ENCODE data around the gene PPIE.
A peak's percentile ranks its signal among the peaks of the same experiment; 100 is the strongest.

The PPIE gene

DNA sequence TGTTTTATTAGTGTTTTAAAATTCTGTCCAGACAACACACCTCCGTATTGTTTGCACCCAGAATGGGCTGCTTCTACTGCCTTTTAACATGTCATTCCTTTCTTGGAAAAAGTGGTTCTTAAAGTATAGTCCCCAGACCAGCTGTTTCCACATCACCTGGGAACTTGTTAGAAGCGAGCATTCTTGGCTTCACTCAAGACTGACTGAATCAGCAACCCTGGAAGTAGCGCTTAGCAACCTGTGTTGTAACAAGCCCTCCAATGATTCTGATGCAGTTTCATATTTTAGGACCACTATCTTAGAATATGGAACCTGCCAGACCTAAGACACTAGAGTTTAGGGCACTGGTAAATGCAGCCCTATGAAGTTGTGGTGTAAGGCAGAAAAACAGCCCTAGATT is 6.0 kb upstream of the PPIE start:
- Mint-ChIP-seq H3K27ac (no peak overlapping the region), H3K27me3 (ENCODE audit: low read depth) (peaks cover 27% of the 10 kb centered on the region), H3K4me3 (no peak overlapping the region), H3K4me1 (ENCODE audit: low read depth) (peaks cover 25% of the 10 kb centered on the region), H3K9me3 (peaks cover 9% of the 10 kb centered on the region), H3K36me3 (ENCODE audit: low read depth) (peaks cover 5% of the 10 kb centered on the region)

GRCh38 chr1:39733161-39733560 is 5.5 kb upstream of the PPIE start:
- Mint-ChIP-seq H3K27me3 (ENCODE audit: low read depth) (peaks cover 23% of the 10 kb centered on the region), H3K9me3 (peaks cover 9% of the 10 kb centered on the region), H3K27ac (no peak overlapping the region), H3K4me1 (ENCODE audit: low read depth) (peaks cover 26% of the 10 kb centered on the region), H3K36me3 (ENCODE audit: low read depth) (peaks cover 5% of the 10 kb centered on the region), H3K4me3 (no peak overlapping the region)

DNA sequence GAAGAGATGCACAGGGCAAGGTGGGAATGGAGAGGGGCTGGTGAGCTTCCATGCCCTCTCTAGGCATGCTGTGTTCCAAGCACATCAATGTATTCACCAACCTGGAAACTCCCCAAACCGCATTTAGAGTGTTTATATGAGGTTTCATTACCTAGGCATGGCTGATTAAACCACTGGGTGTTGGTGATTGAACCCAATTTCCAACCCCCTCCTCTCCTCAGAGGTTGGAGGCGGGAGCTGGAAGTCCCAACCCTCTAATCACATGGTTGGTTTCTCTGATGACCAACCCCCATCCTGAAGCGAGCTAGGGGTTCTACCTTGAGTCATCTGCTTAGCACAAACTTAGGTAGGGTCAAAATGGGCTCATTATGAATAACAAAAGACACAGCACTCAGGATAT is 3.0 kb upstream of the PPIE start:
- peaks cover 36% of the 10 kb centered on the region for H3K4me1 Mint-ChIP-seq (ENCODE audit: low read depth)

DNA sequence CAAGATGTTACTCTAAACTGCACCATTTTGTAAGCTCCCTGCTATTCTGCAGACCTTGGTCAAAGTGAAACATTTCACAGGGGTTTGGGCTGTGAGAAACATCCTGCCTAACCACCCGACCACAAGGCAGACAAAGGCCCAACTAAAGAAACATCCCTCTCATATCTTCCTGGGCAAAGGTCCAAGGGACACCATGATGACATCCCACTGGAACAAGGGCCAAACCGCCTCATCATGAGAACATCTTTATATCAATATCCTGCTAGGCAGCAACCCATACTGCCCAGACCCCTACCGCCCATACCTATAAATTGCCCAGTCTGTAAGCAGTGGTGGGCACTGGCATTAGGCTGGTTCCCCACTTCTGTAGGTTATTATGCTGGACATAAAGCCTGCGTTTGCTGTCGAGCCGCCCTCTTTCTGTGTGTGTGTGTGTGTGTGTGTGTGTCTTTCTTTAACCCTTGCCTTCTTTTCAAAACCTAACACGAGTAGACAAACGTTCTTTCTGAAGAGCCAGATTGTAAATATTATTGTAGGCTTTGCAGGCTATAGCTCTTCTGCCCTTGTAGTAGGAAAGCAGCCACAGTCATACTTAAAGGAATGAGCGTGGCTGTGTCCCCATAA is 1.0 kb upstream of the PPIE start:
- H3K27me3 Mint-ChIP-seq (ENCODE audit: low read depth) = peaks cover 4% of the 10 kb centered on the region
- peaks cover 9% of the 10 kb centered on the region for H3K9me3 Mint-ChIP-seq
- peak overlapping the region; percentile 70 for H3K27ac Mint-ChIP-seq
- H3K36me3 Mint-ChIP-seq (ENCODE audit: low read depth) = peaks cover 29% of the 10 kb centered on the region
- peak overlapping the region; percentile 62 for H3K4me3 Mint-ChIP-seq
- H3K4me1 Mint-ChIP-seq (ENCODE audit: low read depth) = peaks cover 39% of the 10 kb centered on the region

More for the DNA sequence above, 3.0 kb upstream of the PPIE start:
- Mint-ChIP-seq H3K9me3 (peaks cover 9% of the 10 kb centered on the region), H3K4me3 (no peak overlapping the region), H3K36me3 (ENCODE audit: low read depth) (peaks cover 15% of the 10 kb centered on the region), H3K27ac (no peak overlapping the region), H3K27me3 (ENCODE audit: low read depth) (peaks cover 5% of the 10 kb centered on the region)

- no peaks in the 10 kb centered on the region for H3K9me3 Mint-ChIP-seq
- H3K27ac Mint-ChIP-seq = no peak overlapping the region
- peaks cover 9% of the 10 kb centered on the region for H3K4me1 Mint-ChIP-seq (ENCODE audit: low read depth)
- H3K4me3 Mint-ChIP-seq = no peak overlapping the region
- no peaks in the 10 kb centered on the region for H3K27me3 Mint-ChIP-seq (ENCODE audit: low read depth)
- peaks cover 55% of the 10 kb centered on the region for H3K36me3 Mint-ChIP-seq (ENCODE audit: low read depth)
Measured at GRCh38 chr1:39745016-39745670, 6.5 kb downstream of the PPIE start.

DNA sequence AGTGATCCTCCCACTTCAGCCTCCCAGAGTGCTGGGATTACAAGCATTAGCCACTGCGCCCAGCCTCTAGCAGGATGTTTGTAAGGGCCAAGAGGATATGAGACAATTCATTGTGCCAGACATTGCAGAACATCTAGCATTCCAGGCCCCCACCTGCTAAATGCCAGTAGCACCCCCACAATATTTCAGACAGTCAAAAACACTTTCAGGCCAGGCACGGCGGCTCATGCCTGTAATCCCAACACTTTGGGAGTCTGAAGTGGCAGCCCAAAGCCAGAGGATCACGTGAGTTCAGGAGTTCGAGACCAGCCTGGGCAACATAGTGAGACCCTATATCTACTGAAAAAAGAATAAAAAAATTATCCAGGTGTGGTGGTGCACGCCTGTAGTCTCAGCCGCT is 12.9 kb downstream of the PPIE start:
- peaks cover 45% of the 10 kb centered on the region for H3K36me3 Mint-ChIP-seq (ENCODE audit: low read depth)
- no peak overlapping the region for H3K4me3 Mint-ChIP-seq
- no peaks in the 10 kb centered on the region for H3K9me3 Mint-ChIP-seq
- no peak overlapping the region for H3K27ac Mint-ChIP-seq
- H3K27me3 Mint-ChIP-seq (ENCODE audit: low read depth) = no peaks in the 10 kb centered on the region
- H3K4me1 Mint-ChIP-seq (ENCODE audit: low read depth) = no peaks in the 10 kb centered on the region

GRCh38 chr1:39752703-39753102 is 14.0 kb downstream of the PPIE start:
- Mint-ChIP-seq H3K27ac (no peak overlapping the region), H3K4me3 (no peak overlapping the region), H3K4me1 (ENCODE audit: low read depth) (no peaks in the 10 kb centered on the region), H3K27me3 (ENCODE audit: low read depth) (no peaks in the 10 kb centered on the region), H3K36me3 (ENCODE audit: low read depth) (peaks cover 39% of the 10 kb centered on the region), H3K9me3 (no peaks in the 10 kb centered on the region)

DNA sequence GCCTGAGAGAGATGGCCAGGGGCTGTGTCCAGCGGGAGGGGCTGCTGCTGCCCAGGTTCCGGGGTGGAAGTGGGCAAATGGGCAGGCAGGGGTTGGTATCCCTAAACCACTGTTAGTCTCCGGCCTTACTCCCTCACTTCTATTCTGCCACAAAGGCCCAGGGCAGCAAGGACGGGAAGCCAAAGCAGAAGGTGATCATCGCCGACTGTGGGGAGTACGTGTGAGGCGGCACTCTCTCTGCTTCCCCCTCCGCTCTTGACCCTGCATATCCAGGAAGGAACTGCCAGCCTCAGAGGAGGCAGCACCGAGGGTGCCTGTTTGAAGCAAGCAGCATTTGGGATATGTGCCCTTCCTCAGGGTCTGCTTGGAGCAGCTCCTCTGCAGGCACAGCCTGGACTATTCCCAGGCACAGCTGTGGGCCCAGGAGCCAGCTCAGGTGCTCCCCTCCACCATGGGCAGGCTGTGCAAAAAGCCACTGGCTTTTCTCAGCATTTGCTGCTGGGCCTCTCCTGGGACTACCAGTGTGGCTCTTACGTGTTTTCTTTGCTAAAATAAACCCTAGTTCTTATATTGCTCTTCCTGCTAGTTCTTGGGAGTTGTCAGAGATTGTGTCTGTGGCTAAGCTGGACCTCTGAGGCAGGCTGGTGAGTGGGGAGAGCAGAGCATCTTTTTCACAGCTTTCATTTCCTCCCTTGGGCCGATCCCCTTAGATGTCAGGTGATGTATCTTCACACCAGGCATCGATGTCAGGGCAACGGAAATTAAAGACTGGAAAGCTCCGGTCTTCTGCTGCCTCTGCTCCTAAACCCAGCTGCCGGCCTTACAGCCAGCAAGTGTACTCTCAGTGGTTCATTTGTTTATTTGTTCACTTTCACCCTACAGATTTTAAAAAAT is 14.7 kb downstream of the PPIE start:
- H3K4me1 Mint-ChIP-seq (ENCODE audit: low read depth) = no peaks in the 10 kb centered on the region
- H3K36me3 Mint-ChIP-seq (ENCODE audit: low read depth) = peaks cover 37% of the 10 kb centered on the region
- no peaks in the 10 kb centered on the region for H3K9me3 Mint-ChIP-seq
- no peak overlapping the region for H3K4me3 Mint-ChIP-seq
- H3K27ac Mint-ChIP-seq = no peak overlapping the region
- no peaks in the 10 kb centered on the region for H3K27me3 Mint-ChIP-seq (ENCODE audit: low read depth)

DNA sequence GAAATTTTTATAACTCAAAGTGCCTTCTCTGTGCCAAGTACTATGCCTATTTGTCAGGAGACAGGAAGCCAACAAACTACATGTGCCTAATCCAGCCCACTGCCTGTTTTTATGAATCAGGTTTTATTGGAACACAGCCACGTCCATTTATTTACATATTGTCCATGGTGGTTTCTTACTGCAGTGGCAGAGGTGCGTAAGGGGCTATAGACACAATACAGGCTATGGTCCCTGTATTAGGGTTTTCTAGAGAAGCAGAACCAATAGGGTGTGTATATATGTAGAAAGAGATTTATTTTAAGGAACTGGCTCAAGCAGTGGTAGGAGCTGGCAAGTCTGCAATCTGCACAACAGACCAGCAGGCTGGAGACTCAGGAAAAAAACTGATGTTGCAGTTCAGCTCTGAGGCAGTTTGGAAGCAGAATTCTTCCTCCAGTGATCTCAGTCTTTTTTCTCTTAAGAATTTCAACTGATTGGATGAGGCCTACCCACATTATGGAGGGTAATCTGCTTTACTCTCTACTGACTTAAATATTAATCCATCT is 15.4 kb downstream of the PPIE start:
- Mint-ChIP-seq H3K27ac (no peak overlapping the region), H3K4me3 (no peak overlapping the region), H3K9me3 (no peaks in the 10 kb centered on the region), H3K36me3 (ENCODE audit: low read depth) (peaks cover 34% of the 10 kb centered on the region), H3K4me1 (ENCODE audit: low read depth) (no peaks in the 10 kb centered on the region), H3K27me3 (ENCODE audit: low read depth) (no peaks in the 10 kb centered on the region)

DNA sequence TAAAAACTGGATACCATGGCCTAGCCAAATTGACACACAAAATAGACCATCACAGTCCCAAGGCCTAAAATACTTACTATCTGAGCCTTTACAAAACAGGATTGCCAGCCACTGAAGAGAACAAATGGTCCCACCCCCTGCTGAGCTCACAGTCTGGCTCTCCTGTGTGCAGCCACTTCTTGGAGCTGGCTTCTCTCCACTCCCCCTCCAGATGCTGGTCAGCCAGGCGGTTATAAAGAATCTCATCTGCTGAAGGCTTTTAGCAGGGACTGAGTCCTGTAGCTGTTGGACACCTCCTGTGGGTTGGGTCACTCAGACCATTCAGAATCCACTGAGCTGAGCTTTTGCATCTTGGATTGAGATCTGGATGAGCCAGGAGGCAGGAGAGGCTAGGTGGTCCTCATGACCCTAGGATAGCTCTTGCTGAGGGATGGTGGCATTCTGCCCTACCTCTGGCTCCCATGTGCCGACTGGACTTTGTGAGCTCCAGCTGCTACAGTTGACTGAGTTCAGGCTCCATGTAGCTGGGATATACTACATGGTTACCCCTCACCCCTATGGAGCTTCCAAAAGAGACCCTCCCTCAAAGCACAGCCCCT is 16.3 kb downstream of the PPIE start:
- Mint-ChIP-seq H3K27ac (no peak overlapping the region), H3K4me1 (ENCODE audit: low read depth) (no peaks in the 10 kb centered on the region), H3K9me3 (no peaks in the 10 kb centered on the region), H3K36me3 (ENCODE audit: low read depth) (peaks cover 28% of the 10 kb centered on the region), H3K27me3 (ENCODE audit: low read depth) (no peaks in the 10 kb centered on the region), H3K4me3 (no peak overlapping the region)

GRCh38 chr1:39755965-39756659 is 17.4 kb downstream of the PPIE start:
- Mint-ChIP-seq H3K4me3 (no peak overlapping the region), H3K4me1 (ENCODE audit: low read depth) (no peaks in the 10 kb centered on the region), H3K27ac (no peak overlapping the region), H3K36me3 (ENCODE audit: low read depth) (peaks cover 19% of the 10 kb centered on the region), H3K27me3 (ENCODE audit: low read depth) (no peaks in the 10 kb centered on the region), H3K9me3 (no peaks in the 10 kb centered on the region)

GRCh38 chr1:39757501-39757900 is 18.8 kb downstream of the PPIE start:
- H3K36me3 Mint-ChIP-seq (ENCODE audit: low read depth) = peaks cover 15% of the 10 kb centered on the region
- H3K27me3 Mint-ChIP-seq (ENCODE audit: low read depth) = no peaks in the 10 kb centered on the region
- H3K4me3 Mint-ChIP-seq = no peak overlapping the region
- no peaks in the 10 kb centered on the region for H3K9me3 Mint-ChIP-seq
- H3K27ac Mint-ChIP-seq = no peak overlapping the region
- H3K4me1 Mint-ChIP-seq (ENCODE audit: low read depth) = no peaks in the 10 kb centered on the region

- Mint-ChIP-seq H3K36me3 (ENCODE audit: low read depth) (peaks cover 8% of the 10 kb centered on the region), H3K4me3 (no peak overlapping the region), H3K27ac (no peak overlapping the region), H3K9me3 (no peaks in the 10 kb centered on the region), H3K27me3 (ENCODE audit: low read depth) (no peaks in the 10 kb centered on the region), H3K4me1 (ENCODE audit: low read depth) (no peaks in the 10 kb centered on the region)
Measured at GRCh38 chr1:39758556-39759435, 20.1 kb downstream of the PPIE start.
